Vagina (tissue), 2 donors: ENCODE results near the gene SLC25A10. TPM values are rescaled to one million over a fixed set of nuclear protein-coding genes. Genes with fewer than 3 reads are reported as not detected.

Experiments used
- DNase-seq, 2 donors: peaks; one replicate each; pipeline ENCODE4 v3.0.0-alpha.2; 2017; ENCODE audit errors: extremely low spot score in 2 of 2
- H3K27ac ChIP-seq: fragments of 200-600 bp; sonication (generic); one replicate; pipeline ENCODE4 v1.5.1; 2019
- H3K27me3 ChIP-seq: fragments of 200-600 bp; sonication (generic); one replicate; pipeline ENCODE4 v1.5.1; 2019
- H3K36me3 ChIP-seq, 2 donors: fragments of 200-600 bp; sonication (generic); one replicate each; pipeline ENCODE4 v1.5.1; 2017 to 2019
- H3K4me1 ChIP-seq: fragments of 200-600 bp; sonication (generic); one replicate; pipeline ENCODE4 v1.5.1; 2019
- H3K4me3 ChIP-seq, 2 donors: fragments of 200-600 bp; sonication (generic); 1 replicate in 1 of 2; 2 replicates in 1 of 2; pipeline ENCODE4 v1.5.1; 2016 to 2019
- H3K9me3 ChIP-seq: fragments of 200-600 bp; sonication (generic); one replicate; pipeline ENCODE4 v1.5.1; 2019
- CTCF ChIP-seq, 3 experiments: fragments of 450-650 bp in 2 of 3; fragments of 200-600 bp in 1 of 3; sonication (generic) in 1 of 3; IDR thresholded peaks; one replicate each; pipeline ENCODE4 v1.5.1; 2017 to 2019; ENCODE audit warnings: antibody characterized with exemption in 3 of 3, mild to moderate bottlenecking in 2 of 3, moderate library complexity in 2 of 3
- POLR2A ChIP-seq, 2 donors: fragments of 450-650 bp; IDR thresholded peaks; one replicate each; pipeline ENCODE4 v1.6.1; 2017; ENCODE audit warnings: antibody characterized with exemption in 2 of 2, mild to moderate bottlenecking in 2 of 2, moderate library complexity in 2 of 2
- POLR2AphosphoS5 ChIP-seq, 2 donors: sonication (generic); formaldehyde crosslinking; IDR thresholded peaks; one replicate each; pipeline ENCODE4 v1.9.0; 2017; ENCODE audit warnings: antibody characterized with exemption in 2 of 2, mild to moderate bottlenecking in 2 of 2, low read depth in 1 of 2; ENCODE audit not compliant: insufficient read depth in 1 of 2
- intact Hi-C: fragments of 100-400 bp; cut with DNase I; formaldehyde crosslinking; loops from one replicate; pipeline ENCODE4 v1.15.1; 2023
- total RNA-seq: library from RNA; depleted of rRNA; stranded (reverse); fragments of >200 nt; gene quantifications from one replicate; pipeline ENCODE4 v1.2.3, GENCODE V29; 2016

The SLC25A10 gene
- total RNA-seq, 1 donor from 2014 or later: 2.9 TPM

GRCh38 chr17:81713556-81714411, 1.7 kb downstream of the SLC25A10 start:
- intact Hi-C loops: no loop called here
- Histone ChIP-seq H3K27me3 (no peaks in the 10 kb centered on the region), H3K9me3 (no peaks in the 10 kb centered on the region), H3K36me3 (no peaks in the 10 kb centered on the region), H3K4me1 (peaks cover 37% of the 10 kb centered on the region), H3K27ac (no peak overlapping the region), H3K4me3 (peak overlapping the region in 1 of 2 donors; percentile 82)
- no peak for DNase-seq
- no peak for TF ChIP-seq POLR2A (IDR thresholded peaks at IDR 0.05)
- no peak for TF ChIP-seq CTCF (IDR thresholded peaks at IDR 0.05)
- TF ChIP-seq POLR2AphosphoS5 (IDR thresholded peaks at IDR 0.05; ENCODE audit: insufficient read depth in 1 of 2, low read depth in 1 of 2): no peak

- Histone ChIP-seq H3K9me3 (no peaks in the 10 kb centered on the region), H3K36me3 (no peaks in the 10 kb centered on the region), H3K27ac (no peak overlapping the region), H3K4me1 (peaks cover 37% of the 10 kb centered on the region), H3K4me3 (no peak overlapping the region), H3K27me3 (no peaks in the 10 kb centered on the region)
- intact Hi-C loops: no loop called here
- no peak for DNase-seq
- TF ChIP-seq POLR2A (IDR thresholded peaks at IDR 0.05) (no peak), POLR2AphosphoS5 (IDR thresholded peaks at IDR 0.05; ENCODE audit: insufficient read depth in 1 of 2, low read depth in 1 of 2) (no peak), CTCF (IDR thresholded peaks at IDR 0.05) (no peak)
These were observed 2.5 kb downstream of the SLC25A10 start for GRCh38 chr17:81714412-81715106.

DNA sequence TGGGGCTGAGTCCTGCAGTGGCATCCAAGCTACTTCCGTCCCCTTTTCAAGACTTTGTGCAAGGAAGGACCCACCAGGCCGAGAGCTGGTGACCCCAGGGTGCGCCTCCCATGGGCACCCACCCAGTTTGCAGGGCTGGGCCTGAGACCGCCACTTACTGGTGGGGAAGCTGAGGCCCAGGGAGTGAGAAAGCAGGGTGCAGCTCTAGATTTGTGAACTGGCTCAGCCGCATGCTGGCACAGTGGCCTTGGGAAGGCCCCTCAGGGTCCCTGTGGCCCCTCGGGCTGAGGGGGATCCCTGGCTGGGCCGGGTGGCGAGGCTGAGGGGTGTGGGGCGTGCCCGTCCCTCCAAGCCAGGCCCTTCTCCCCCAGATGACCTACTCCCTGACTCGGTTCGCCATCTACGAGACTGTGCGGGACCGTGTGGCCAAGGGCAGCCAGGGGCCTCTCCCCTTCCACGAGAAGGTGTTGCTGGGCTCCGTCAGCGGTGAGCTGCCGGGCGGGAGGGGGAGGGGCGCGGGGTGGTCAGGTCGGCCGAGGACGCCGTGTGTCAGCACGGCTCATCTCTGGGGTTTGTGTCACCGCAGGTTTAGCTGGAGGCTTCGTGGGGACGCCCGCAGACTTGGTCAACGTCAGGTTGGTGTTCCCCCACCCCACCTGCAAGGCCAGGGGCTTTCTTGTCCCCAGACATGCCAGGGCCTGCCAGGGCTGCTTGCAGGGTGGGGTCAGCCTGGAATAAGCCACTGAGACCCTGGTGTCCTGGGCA, 3.2 kb downstream of the SLC25A10 start:
- Histone ChIP-seq H3K27ac (no peak overlapping the region), H3K9me3 (no peaks in the 10 kb centered on the region), H3K27me3 (no peaks in the 10 kb centered on the region), H3K4me1 (peaks cover 34% of the 10 kb centered on the region), H3K4me3 (no peak overlapping the region), H3K36me3 (no peaks in the 10 kb centered on the region)
- TF ChIP-seq CTCF (IDR thresholded peaks at IDR 0.05): no peak
- no peak for TF ChIP-seq POLR2A (IDR thresholded peaks at IDR 0.05)
- no peak for TF ChIP-seq POLR2AphosphoS5 (IDR thresholded peaks at IDR 0.05; ENCODE audit: insufficient read depth in 1 of 2, low read depth in 1 of 2)
- no peak for DNase-seq
- intact Hi-C loops: no loop called here

GRCh38 chr17:81715872-81716673, 4.0 kb downstream of the SLC25A10 start:
- no peak for DNase-seq
- intact Hi-C loops: no loop called here
- no peaks in the 10 kb centered on the region for H3K36me3 ChIP-seq
- H3K4me1 ChIP-seq: peaks cover 26% of the 10 kb centered on the region
- H3K4me3 ChIP-seq: no peak overlapping the region
- no peaks in the 10 kb centered on the region for H3K27me3 ChIP-seq
- TF ChIP-seq POLR2AphosphoS5 (IDR thresholded peaks at IDR 0.05; ENCODE audit: insufficient read depth in 1 of 2, low read depth in 1 of 2) (no peak), CTCF (IDR thresholded peaks at IDR 0.05) (no peak)
- no peak overlapping the region for H3K27ac ChIP-seq
- no peaks in the 10 kb centered on the region for H3K9me3 ChIP-seq
